Measurements from ENCODE around the gene ANXA6.

DNA sequence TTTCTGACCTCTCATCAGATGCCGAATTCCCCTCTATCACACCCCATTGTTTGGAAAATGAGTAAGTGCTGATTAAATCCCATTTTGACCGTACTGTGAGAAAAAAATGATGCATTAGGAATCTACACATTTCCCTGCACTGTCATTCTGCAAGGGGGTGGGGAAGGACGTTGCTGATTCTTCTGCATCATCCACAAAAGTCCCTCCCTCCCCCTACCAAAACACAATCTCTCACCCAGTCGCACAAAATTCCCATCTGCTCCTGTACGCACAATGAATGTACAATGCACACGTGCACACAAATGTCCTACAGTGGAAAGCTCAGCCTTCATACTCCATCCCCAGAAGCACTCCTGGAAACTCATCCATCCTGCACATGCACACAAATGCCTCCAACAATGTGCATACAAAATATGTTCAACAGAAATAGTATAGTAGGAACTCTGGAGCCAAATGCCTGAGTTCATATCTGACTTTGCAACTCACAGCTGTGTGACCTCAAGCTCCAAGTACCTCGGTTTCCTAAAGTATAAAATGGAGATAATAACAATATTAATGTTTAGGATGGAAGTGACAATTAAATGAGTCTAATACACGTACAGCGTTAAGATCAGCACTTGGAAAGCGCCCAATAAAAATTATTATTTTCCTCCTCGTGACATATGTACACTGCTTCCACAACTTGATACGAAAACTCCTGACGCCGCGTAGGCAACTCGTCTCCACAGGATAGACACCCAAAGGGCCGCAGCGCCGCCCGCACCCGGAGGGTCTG, 77.6 kb downstream of the ANXA6 start:
- TF ChIP-seq ZNF274 (IDR thresholded peaks at IDR 0.05; ENCODE audit: low read depth, low read length) (no peak), SUZ12 (IDR thresholded peaks at IDR 0.05; ENCODE audit: extremely low read depth, insufficient read depth, insufficient read length) (no peak)

Measured in NT2/D1 (cell line).